IPS-18a (cell line): Measurements from ENCODE around the gene CPVL.

ENCODE experiments used
- H3K27ac ChIP-seq: one replicate; pipeline ENCODE4 v1.5.1; 2013; ENCODE audit warnings: low read length
- H3K27me3 ChIP-seq: one replicate; pipeline ENCODE4 v1.6.1; 2013; ENCODE audit warnings: mild to moderate bottlenecking, low read length; ENCODE audit not compliant: control insufficient read depth, insufficient read depth
- H3K36me3 ChIP-seq: one replicate; pipeline ENCODE4 v1.6.1; 2013; ENCODE audit warnings: low read depth, low read length; ENCODE audit not compliant: control insufficient read depth
- H3K4me1 ChIP-seq: one replicate; pipeline ENCODE4 v1.6.1; 2013; ENCODE audit warnings: low read depth, low read length; ENCODE audit not compliant: control insufficient read depth
- H3K4me3 ChIP-seq: one replicate; pipeline ENCODE4 v1.5.1; 2013; ENCODE audit warnings: low read length
- H3K9ac ChIP-seq: one replicate; pipeline ENCODE4 v1.6.1; 2013; ENCODE audit warnings: mild to moderate bottlenecking, low read length, moderate library complexity
- H3K9me3 ChIP-seq: one replicate; pipeline ENCODE4 v1.6.1; 2013; ENCODE audit warnings: low read depth, low read length; ENCODE audit not compliant: control insufficient read depth

Gene CPVL

DNA sequence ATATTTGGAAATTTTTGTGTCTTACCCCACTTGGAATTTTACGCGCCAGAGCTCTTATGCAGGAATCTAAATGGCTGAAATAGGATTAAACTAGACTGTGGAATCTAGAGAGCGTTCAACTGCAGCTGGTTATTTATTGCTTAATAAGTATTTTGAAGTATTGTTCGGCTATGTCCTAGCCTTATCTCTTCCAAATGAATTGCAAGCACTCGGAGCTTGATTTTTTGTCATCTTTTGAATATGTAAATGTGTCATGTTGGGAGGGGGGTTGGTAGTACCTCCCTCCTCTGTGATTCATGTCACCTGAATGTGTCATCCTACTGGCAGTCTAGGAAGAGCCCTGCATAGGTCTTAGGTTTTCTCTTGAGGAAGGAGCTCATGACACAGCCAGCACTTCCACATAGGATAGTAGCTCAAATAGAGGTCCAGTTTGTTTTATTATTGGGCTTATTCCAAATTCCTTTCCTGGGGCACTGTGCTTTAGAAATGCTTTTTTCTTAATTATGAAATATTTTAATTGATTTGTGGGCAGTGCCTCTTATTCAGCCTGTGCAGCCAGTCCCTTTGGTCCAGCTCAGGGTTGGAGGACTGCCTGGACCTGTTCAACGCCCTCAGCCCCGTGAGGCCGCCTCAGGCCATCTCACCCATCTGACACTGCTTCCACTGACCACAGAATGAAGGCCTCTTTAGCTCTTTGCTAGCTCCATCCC is 165.7 kb downstream of the CPVL start:
- no peaks in the 10 kb centered on the region for H3K9me3 ChIP-seq
- H3K27me3 ChIP-seq: no peaks in the 10 kb centered on the region
- no peak overlapping the region for H3K27ac ChIP-seq
- H3K4me1 ChIP-seq: peaks cover 26% of the 10 kb centered on the region
- H3K36me3 ChIP-seq: no peaks in the 10 kb centered on the region
- H3K4me3 ChIP-seq: no peak overlapping the region
- no peak overlapping the region for H3K9ac ChIP-seq

DNA sequence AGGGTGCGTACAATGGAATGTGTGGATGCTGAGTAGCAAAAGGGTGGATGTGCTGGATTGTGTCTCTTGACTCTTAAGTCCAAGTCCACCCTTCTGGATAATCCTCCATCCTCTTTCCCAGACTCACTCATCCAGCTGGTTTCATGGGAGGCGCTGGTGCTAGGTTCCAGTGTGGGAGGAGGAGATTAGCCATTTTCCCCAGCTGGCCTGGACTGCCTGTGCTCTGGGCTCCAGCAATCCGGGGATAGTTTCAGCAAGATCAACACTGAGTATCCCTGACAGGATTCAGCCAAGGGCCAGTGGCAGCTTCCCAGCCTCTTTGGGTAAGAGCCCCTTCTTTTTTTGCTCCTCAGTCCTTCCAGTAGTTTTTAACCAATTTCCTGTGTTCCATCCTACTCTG is 166.6 kb downstream of the CPVL start:
- Histone ChIP-seq H3K9ac (no peak overlapping the region), H3K4me1 (peaks cover 19% of the 10 kb centered on the region), H3K4me3 (no peak overlapping the region), H3K36me3 (no peaks in the 10 kb centered on the region), H3K27me3 (no peaks in the 10 kb centered on the region), H3K27ac (no peak overlapping the region), H3K9me3 (no peaks in the 10 kb centered on the region)

DNA sequence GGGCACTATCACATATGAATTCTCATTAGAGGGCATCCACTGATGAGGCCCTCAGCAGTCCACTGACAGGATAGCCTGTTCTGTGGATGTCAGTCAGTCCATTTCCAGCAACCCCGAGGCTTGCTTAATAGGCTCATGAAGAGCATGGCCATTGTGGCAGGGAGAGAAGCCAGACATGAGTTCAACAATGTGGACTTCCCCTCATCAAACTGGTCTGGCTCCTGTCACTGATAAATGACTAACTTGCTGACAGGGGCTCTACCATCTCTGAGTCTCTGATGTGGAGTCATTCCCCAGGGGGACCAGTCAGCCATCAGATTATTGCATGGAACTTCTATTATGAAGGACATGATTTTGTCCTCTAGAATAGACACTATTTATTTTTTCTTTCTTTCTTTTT is 168.5 kb downstream of the CPVL start:
- H3K9me3 ChIP-seq: no peaks in the 10 kb centered on the region
- H3K36me3 ChIP-seq: no peaks in the 10 kb centered on the region
- H3K27ac ChIP-seq: no peak overlapping the region
- H3K4me1 ChIP-seq: peaks cover 10% of the 10 kb centered on the region
- H3K4me3 ChIP-seq: no peak overlapping the region
- H3K9ac ChIP-seq: no peak overlapping the region
- H3K27me3 ChIP-seq: no peaks in the 10 kb centered on the region

DNA sequence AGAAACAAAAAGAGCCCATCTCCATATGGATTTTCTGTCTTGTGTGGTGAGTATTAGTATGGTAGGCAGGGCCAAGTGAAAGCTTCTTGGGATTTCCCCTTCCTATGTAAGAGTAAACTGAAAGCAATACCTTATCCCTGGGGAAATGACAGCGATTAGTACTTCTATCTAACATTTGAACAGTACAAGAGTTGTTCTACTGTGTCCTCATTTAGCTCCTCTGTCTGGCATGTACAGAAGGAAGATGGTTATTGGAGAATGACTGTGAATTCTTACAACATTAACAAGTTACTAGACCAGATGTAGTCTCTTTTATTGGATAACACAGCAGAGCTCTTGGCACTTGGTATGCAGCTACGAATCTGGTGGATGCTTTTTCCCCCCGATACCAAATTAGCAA is 170.3 kb downstream of the CPVL start:
- no peaks in the 10 kb centered on the region for H3K36me3 ChIP-seq
- no peaks in the 10 kb centered on the region for H3K9me3 ChIP-seq
- peaks cover 10% of the 10 kb centered on the region for H3K4me1 ChIP-seq
- no peak overlapping the region for H3K4me3 ChIP-seq
- no peaks in the 10 kb centered on the region for H3K27me3 ChIP-seq
- H3K9ac ChIP-seq: no peak overlapping the region
- no peak overlapping the region for H3K27ac ChIP-seq

DNA sequence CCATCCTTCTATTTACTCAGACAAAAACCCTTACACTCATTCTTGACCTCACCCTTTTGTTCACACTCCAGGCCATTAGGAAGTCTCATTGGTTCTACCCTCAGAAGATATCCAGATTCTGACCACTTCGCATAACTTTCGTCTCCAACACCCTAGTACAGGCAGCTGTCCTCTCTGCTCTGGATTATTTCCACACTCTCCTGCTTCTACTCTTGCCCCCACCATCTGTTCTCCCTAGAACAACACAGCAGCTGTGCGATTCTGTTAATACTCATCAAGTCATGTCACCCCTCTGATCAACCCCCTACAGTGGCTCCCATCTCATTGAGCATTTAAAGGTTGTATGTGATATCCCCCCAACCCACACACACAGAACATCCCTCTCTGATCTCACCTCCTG is 172.7 kb downstream of the CPVL start:
- no peak overlapping the region for H3K27ac ChIP-seq
- H3K4me3 ChIP-seq: no peak overlapping the region
- no peaks in the 10 kb centered on the region for H3K9me3 ChIP-seq
- H3K9ac ChIP-seq: no peak overlapping the region
- H3K27me3 ChIP-seq: no peaks in the 10 kb centered on the region
- H3K4me1 ChIP-seq: no peaks in the 10 kb centered on the region
- H3K36me3 ChIP-seq: no peaks in the 10 kb centered on the region

DNA sequence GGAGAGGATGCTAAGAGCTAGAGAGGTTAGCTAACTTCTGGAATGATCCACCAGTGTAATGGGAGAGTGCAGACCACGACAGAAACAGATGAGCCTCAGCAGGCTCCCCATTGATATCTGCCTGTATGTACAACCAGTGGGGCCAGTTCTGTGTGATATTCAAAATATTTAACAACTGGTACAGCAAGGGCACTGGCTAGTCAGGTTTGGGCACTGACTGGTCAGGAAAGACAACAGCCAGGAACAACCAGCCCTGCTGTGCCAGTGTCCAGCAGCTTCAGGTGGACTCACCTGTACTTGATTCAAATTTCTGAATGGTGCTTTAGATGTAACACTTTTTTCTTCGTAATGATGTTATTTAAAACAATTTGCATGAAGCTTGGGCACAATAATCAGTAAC is 182.3 kb downstream of the CPVL start:
- Histone ChIP-seq H3K27ac (no peak overlapping the region), H3K9ac (no peak overlapping the region), H3K27me3 (peaks cover 20% of the 10 kb centered on the region), H3K9me3 (no peaks in the 10 kb centered on the region), H3K4me1 (peaks cover 11% of the 10 kb centered on the region), H3K36me3 (no peaks in the 10 kb centered on the region), H3K4me3 (no peak overlapping the region)

DNA sequence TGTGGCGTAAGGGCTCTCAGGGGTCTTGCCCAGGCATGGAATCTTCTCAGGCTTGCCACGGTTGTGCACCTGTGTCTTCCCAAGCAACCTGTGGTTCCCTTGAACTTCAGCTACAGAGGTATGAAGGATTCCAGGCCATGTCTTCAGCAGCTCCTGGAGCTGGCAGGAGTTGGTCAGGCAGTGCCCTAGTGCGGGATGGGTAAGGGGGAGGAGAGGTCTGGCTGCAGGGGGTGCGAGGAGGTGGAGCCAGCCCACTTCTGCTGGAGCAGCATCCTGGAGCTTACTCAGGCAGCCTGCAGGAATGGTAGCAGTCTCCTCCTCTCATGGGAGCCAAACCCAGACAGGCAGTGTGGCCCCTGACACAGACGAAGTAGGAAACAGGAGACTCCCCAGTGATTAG is 184.4 kb downstream of the CPVL start:
- no peak overlapping the region for H3K4me3 ChIP-seq
- no peak overlapping the region for H3K9ac ChIP-seq
- peaks cover 11% of the 10 kb centered on the region for H3K4me1 ChIP-seq
- no peaks in the 10 kb centered on the region for H3K36me3 ChIP-seq
- H3K27ac ChIP-seq: no peak overlapping the region
- peaks cover 41% of the 10 kb centered on the region for H3K27me3 ChIP-seq
- H3K9me3 ChIP-seq: no peaks in the 10 kb centered on the region

DNA sequence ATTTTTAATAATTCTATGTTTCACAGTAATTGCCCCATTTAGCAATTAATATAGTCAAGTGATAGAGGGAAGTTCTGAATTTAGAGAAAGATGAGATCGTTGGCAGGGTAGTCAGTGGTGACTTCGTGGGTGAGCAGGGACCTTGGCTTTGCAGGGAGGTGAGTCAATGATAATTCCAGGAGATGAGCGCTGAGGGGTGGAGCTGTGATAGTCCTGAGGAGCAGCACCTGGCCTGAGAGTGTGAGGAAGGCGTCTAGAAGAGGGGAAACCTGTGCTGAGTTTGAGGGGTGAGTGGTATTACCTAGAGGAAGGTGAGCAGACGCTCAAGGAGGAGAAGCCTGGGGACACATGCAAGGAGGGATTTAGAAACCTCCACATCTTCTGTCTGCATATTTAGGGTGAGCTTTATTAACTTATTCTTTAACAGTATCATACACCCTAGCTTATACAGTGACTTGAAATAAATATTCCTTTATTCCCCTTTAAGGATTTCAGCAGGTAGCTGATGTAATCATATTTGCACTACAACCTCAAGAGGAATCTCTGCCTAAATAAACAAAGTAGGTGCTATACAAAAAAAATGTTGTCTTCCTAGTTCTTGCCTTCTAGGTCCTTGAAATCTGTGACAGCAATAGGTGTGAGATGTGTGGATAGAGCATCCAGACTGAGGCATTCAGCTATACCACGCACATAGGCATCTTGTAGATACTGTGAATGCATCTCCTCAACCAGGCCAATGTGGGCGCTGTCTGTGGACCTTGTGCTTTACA is 186.1 kb downstream of the CPVL start:
- H3K9me3 ChIP-seq: no peaks in the 10 kb centered on the region
- peaks cover 11% of the 10 kb centered on the region for H3K4me1 ChIP-seq
- H3K9ac ChIP-seq: no peak overlapping the region
- no peaks in the 10 kb centered on the region for H3K36me3 ChIP-seq
- peaks cover 58% of the 10 kb centered on the region for H3K27me3 ChIP-seq
- no peak overlapping the region for H3K4me3 ChIP-seq
- no peak overlapping the region for H3K27ac ChIP-seq

DNA sequence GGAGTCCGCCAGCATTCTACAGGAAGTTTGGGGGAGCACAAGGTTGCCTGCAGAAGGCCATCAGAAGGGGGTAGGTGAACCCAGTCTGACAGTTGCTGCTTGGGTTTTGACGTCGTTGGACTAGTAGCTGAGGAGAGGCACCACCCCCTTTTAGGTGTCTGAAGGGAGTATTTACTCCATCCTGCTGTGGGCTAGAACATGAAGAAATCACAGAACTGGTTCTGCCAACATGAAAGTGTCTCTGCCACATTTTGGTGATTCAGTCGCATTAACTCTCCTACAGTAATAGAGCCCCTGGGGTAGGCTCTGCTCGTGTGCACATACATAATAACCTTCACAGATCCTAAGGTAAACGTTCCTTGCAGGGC is 187.4 kb downstream of the CPVL start:
- H3K4me3 ChIP-seq: peak overlapping the region; percentile 63

DNA sequence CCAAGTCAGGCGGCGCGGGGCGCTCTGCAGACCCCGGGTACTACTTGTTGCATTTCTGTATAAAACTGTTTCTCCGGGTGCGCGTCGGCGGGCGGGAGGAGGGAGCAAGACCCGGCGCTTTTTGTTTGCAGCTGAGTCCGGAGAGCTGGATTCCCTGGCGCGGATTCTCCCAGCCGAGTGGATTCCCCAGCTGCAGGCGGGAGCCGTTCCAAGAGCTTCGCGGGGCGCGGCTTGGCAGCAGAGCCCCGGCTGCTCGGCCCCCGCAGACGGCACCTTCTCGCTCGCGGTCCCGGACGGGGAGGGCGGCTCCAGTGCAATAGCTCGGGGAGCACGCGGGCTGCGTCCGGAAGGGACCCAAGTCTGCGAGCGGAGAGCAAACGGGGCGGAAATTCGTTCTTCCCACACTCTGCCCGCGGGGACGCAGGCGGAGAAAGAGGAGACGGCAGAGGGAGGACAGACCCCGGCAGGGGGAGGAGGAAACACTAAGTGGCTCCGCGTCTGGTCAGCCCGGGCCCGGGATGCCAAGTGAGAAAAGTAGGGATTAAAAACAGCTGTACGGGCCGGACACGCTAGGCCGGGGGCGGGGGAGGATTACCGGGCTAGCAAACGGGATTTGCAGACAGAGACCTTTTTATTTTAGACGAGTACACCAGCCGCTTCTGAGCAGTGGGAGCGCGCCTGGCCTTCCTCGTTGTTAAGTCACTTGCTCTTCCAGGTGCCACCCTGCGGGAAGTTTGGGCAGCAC is 187.9 kb downstream of the CPVL start, which contains the start of gene TRIL:
Gene TRIL (minus strand): TSS at position 96 of the 745 bp plus-strand sequence. CDS start 284 bp downstream, outside the sequence.
- Histone ChIP-seq H3K27ac (no peak within 1 kb of the TSS), H3K4me1 (peaks cover 20% of the 10 kb centered on the region), H3K9ac (peak within 1 kb of the TSS; percentile 23), H3K36me3 (no peaks in the 10 kb centered on the region), H3K27me3 (peaks cover 61% of the 10 kb centered on the region), H3K9me3 (no peaks in the 10 kb centered on the region), H3K4me3 (peak within 1 kb of the TSS; percentile 63)

More for the DNA sequence above, 187.4 kb downstream of the CPVL start:
- Histone ChIP-seq H3K9me3 (no peaks in the 10 kb centered on the region), H3K4me1 (peaks cover 20% of the 10 kb centered on the region), H3K9ac (no peak overlapping the region), H3K36me3 (no peaks in the 10 kb centered on the region), H3K27me3 (peaks cover 61% of the 10 kb centered on the region), H3K27ac (no peak overlapping the region)

DNA sequence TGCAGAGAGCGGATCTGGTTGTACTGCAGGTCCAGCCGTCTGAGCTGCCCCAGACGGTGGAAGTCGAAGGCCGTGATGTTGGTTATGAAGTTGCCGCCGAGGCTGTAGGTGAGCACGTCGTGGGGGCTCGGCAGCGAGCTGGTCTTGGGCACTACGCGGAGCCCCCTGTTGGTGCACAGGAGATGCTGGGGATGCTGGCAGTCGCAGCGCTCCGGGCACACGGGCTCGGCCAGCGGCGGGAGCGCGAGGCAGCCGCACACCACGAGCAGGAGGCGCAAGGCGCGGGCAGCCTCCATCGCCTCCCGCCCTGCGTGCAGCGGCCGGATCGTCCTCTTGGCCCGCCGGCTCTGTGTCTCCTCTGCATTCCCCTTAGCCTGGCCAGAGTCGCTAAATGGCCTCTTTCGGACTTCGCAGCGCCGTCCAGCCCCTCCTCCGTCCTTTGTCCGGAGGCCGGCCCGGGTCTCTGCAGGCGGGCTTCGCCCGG is 188.5 kb downstream of the CPVL start:
- peak overlapping the region; percentile 23 for H3K9ac ChIP-seq
- peak overlapping the region; percentile 63 for H3K4me3 ChIP-seq
- no peaks in the 10 kb centered on the region for H3K9me3 ChIP-seq
- H3K4me1 ChIP-seq: peaks cover 20% of the 10 kb centered on the region
- H3K36me3 ChIP-seq: no peaks in the 10 kb centered on the region
- no peak overlapping the region for H3K27ac ChIP-seq
- H3K27me3 ChIP-seq: peaks cover 61% of the 10 kb centered on the region
